Measurements from ENCODE around the gene SLC25A47.

SLC25A47 gene

DNA sequence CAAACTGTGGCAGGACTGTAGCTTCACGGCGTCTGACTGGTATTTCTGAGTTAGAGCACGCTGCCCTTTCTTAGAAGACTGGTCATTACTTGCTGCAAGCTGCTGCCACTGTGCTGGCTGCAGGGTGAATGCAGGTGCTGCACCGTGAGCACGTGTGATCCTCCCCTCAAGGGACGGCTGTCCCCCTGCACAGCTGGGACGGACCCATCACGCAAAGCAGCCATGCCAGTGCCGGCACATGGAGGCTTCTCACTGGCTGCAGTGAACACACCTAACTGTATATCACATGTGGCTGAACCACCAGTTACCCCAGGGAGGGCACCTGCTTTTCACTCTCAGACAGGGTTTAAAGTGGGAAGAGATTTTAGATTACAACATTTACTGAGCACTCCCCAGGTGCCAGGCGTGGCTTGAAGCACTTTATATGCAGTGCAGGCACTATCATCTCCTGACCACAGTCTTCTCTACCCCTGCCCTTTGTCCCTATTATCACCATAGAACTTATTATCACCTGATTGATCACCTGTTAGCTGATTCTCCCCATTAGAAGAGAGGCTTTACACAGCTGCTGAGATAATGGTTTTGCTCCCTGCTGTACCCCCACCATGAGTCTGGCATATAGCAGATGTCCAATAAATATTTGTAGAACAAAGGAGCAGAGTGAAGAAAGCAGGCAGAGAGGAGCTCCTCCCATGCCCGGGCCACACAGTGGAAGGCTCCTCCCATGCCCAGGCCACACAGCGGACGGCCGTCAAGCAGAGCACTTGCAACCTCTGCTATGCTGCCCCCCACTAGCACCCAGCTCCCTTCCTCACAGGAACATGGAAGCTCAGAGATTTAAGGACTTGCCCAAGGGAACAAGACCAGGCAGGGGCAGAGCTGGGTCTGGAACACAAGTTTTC lies 25.9 kb downstream of the SLC25A47 start:
- no peak for DNase-seq

DNA sequence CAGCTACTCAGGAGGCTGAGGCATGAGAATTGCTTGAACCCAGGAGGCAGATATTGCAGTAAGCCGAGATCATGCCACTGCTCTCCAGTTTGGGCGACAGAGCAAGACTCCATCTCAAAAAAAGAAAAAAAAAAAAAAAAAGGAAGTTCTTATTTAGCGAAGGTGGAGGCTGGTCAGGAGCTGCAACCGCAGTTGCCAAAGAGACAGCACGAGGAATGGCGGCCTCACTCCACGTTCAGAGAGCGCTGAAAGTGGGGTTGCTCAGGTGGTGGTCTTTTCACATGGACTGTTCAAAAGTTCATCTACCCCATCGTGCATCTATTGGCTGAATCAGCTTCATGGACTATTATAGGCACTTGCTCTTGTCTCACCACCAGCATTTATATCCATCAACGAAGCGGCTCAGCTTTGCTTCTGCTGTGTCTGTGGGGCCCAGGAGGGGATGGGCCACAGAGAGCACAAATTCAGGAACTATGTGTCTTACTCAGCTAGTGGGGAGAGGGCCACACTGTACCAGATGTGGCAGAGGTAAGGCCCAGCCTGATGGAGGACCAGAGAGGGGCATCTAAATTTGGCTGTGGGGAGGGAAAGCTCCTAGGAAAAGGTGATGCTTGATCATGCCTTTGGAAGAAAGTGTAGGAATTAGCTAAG lies 27.3 kb downstream of the SLC25A47 start:
- DNase-seq: no peak

DNA sequence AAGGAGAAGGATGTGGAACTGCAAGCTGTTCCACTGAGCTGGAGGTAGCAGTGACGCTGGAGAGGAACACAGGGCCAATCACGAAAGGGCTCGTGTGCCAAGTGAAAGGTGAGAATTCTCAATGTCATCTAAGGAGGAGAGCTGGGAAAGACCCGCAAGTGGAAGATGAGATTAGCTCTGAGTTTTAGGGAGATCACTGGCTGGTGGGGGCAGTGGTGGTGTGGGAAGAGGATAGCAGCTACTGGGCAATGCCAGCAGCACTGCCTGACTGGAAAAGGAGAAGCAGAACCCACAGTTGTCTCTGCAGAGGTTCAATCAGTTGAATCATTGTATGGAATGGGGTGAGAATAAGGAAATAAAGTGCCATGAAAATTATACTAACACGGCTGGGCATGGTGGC lies 27.8 kb downstream of the SLC25A47 start:
- DNase-seq: no peak

DNA sequence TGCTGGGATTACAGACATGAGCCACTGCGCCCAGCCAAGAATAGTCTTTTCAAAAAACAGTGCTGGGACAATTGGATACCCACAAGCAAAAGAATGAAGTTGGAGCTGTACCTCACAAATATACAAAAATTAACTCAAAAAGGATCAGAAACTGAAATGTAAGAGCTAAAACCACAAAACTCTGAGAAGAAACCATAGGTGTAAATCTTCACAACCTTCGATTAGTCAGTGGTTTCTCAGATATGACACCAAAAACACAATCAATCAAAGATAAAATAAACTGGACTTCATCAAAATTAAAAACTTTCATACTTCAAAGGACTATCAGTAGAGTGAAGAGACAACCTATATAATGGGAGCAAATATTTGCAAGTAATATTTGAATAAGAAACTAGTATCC lies 35.3 kb downstream of the SLC25A47 start:
- no peak for DNase-seq

DNA sequence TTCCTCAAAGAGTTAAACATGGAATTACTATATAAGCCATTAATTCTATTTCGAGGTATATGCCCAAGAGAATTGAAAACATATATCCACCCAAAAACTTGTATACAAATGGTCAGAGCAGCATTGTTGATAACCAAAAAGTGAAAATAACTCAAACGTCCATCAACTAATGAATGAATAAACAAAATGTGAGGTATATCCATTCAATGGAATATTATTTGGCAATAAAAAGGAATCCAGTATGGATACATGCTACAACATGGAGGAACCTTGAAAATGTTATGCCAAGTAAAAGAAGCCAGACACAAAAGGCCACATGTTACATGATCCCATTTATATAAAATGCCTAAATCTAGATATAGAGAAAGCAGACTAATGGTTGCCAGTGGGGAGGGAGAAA lies 36.0 kb downstream of the SLC25A47 start:
- no peak for DNase-seq

DNA sequence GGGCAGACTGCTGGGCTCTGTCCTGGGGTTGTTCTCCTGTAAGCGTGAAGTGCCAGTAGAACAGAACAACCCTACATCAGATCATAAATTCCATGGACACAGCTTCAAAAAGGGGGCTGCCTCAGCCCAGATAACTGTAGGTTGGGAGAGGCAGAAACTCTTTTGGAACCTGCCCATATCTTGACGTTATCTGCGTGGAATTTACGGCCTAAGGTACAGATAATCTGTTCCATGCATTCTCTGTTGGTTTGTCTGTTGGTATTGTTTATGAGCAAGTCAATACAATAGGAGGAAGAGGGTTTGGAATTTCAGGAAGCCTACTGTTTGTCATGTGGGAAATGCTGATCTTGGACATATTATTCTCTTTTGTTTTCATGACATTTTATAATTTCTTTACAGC lies 36.7 kb downstream of the SLC25A47 start:
- no peak for DNase-seq

DNA sequence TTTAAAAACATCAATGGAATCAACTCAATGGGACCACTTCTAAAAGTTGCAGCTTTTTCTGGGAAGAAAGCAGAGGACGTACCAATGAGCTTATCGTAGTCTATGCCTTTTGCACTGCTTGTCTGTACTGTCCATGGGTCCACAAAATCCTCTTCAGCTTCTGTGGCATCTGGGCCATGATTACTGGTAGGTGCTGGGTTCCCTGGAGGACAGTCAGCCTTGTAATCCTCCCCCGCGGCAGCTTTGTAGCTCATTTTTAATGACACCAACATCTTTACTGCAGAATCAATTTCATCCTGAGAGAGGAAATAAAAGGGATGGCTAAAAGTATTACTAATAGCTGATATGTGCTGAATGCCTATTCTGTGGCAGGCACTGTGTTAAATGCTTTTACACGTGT lies 38.5 kb downstream of the SLC25A47 start:
- no peak for DNase-seq

DNA sequence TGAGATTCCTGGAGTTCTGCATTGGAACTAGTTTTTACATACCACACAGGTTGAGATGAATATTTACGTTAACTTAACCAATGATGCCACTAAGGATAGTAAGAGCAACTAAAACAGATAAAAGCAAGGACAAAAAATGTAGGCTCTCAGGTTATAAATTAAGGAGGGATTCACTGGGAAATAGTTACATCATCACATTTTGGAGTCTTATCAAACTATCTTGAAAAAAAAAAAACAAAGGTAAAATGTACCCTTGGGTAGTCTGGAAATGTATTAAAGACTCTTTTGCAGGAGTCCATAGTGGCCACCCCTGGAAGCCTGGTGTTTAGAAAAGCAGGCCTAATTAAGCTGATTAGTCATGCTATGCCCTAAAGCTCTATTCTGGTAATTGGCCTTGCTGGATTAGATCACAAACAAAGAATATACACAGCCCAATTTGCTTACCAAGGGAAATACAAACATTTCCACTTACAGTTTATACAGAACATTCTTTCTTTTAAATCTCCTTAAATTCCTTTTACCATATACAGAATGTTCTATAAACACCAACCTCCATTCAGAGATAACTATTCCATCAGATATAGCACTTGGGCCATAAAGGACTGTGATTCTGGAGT lies 39.3 kb downstream of the SLC25A47 start:
- DNase-seq: no peak

DNA sequence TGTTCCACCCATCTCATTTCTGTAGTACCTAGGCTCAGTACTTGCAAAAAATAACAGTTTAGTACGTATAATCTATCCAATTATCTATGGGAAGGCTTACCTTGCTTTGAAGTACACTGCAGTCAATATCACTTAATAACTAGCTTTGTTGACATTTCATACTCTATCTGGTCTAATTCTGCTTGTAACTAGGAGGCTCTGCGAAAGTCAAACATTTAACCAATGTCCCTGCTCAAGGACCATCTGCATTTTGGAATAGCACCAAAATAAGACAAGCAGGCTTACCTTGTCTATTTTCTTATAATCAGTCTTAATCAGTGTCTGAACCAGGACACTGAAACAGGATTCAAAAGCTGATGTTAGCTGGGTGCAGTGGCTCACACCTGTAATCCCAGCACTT lies 39.9 kb downstream of the SLC25A47 start:
- no peak for DNase-seq

DNA sequence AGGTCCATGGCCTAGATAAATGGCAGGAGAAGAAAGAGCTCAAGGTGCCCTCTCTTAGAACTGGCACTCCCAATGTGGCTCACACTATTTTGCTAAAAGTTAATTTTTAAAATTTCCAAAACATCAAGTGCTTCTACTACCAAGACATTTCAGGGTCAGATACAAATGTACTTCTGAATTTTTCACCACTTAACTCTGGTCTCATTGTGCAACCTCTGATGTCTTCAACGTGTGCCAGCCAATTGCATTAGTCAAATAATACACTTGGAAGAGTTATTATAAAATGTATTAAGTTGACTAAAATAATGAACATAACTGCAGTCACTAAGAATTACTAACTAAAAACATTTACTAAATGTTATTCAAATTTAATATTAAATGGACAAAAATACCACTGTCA lies 41.3 kb downstream of the SLC25A47 start:
- no peak for DNase-seq

DNA sequence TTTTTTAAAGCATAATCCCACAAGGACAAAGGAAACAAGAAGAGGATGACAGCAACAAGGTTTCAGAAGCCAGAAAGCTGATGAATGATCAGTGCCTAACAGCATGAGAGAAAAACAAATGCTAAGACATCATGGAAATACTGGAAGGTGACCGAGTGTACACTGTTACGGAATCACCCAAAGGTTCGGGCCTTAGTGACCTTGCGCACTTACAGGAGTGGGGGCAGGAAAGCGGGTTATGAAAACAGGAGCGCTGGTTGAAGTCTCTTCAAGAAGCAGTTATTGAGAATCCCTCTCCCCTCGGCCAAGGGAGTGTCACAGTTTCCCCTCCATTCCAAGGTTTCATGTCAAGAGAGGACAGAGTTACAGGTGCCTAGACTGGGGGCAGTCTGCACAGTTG lies 42.6 kb downstream of the SLC25A47 start:
- no peak for DNase-seq

DNA sequence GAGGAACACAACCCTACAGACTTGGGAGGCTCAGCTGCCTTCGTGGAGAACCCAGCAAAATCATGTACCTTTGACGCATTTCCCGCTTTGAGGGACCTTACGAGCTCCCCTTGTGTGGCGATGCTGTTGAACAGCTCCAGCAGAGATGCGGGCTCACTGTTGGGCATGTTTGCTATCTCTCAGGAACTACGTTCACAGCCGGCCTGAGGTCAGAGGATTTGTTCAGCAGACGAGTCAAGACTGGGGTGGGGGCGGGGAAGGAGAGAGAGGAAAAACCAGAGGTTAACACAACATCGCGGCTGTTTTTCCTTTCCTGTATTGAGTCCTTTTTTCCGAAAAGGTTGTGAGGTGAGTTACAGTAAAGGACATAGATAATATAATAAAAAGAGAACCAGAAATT lies 45.9 kb downstream of the SLC25A47 start:
- no peak for DNase-seq

DNA sequence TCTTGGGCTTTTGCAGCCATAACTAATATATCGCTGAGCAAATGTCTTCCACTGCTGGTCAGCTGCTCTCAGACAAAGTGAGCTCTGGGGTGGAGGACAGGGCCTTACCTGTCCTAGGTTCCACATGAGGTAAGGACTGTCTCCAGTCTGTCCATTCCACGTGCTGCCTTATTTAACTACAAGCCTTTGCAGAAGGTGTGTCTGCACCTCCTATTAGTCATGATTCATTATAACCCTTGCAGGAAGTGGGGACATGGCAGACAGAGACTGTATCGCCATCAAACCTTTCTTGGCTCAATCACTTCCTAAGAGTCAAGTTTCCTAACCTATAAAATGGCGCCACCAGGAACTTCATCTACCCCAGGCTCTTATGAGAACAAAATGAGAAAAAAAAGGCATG lies 46.9 kb downstream of the SLC25A47 start:
- no peak for DNase-seq

DNA sequence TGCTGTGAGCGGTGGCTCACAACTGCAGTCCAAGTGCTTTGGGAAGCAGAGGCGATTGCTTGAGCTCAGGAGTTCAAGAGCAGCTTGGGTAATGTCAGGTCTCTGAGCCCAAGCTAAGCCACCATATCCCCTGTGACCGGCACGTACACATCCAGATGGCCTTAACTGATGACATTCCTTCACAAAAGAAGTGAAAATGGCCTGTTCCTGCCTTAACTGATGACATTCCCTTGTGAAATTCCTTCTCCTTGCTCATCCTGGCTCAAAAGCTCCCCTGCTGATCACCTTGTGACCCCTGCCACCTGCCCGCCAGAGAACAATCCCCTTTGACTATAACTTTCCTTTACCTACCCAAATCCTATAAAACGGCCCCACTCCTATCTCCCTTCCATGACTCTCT lies 48.6 kb downstream of the SLC25A47 start:
- DNase-seq: no peak

DNA sequence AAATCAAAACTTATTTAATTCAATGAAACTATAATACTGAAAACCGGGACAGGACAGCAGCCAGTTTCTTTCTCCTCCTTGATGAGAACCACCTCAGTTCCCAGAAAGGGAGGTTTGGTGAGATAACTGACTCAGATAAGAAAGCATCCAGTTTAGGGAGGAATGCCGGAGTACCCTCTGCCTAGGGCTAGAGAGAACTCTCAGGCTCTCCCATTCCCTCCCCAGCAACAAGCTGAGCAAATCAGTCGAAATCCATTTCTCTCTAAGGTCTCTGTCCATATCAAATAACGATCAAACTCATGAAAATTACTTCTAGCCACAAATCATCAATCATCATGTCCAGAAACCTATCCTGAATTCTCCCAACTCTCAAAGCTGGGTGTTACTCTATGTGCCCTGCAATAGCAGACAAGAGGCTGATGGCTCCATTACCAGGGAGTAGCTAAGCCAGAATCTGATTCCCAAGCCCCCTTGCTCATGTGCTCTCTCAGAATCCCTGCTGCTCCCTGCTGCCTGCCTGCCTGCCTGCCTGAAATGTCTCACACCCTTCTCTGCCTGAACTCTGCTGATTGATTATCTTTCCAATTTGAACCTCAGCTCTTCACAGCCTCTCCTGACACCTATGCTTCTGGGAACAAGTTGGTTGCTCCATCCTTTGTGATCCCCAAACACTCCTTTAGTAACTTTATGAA lies 49.4 kb downstream of the SLC25A47 start:
- no peak for DNase-seq

DNA sequence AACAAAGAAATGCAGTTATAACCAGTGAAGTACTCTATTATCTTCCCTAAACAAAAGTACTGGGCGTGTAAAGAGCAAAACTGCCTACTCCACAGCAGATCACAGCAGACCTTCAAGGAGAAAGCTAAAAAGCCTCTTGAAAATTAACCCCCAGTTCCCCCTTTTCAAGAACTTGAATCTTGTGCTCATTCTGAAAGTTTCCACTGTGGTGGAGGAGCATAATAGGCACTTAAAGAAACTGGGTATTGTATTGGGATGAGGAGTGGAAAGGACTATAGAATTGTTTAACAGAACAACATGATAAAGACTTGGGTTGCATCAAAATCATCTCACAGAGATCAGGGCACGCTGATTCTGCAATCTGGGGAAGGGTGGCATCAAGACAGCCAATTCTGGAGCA lies 51.1 kb downstream of the SLC25A47 start:
- no peak for DNase-seq

DNA sequence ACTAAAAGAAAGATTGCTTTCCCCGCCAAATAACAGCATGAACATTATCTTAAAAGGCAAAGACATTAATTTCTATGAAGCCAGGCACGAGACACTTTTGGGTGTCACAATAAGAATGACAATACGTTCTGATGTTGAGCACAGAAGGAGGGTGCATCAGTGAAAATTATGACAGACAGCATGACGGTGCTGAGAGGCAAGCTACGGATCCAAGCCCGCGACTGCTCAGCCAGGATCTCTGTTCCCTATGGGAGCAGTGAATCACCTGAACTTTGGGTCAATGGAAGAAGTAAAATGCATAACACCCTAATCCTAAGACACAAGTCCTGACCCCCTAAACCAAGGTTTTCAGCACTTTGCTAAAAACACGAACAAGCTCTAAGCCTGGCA lies 51.7 kb downstream of the SLC25A47 start:
- no peak for DNase-seq

DNA sequence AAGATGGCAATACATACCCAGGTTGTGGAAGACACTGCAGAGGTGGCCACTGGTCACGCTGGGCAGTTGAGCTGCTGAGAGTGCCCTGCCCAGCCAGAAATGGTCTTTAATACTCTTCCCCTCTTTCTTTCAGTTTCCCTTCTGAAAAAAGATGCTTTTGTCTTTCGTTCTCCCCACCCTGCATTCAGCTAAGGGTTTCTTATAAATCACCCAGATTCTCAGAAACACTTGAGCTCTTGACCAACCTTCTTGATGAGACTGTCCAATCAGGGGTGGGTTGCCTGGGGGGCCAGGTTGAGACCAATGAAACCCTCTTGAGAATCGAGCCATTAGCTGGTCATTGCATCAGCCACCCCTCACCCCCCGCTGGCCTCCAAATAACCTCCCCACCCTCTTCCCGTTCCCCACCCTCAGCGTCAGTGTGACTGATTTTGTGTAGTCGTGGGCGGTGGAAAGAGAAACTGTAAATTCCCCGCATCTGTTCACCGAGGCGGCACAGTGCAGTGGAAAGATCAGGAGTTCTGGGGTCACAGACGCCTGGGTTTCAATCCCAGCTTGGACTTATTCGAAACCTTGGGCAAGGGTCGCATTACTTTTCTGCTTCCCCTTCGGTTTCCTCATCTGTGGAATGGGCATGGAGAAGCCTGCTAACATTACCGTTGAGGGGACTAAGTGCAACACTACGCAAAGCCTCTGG lies 52.3 kb downstream of the SLC25A47 start:
- DNase-seq: peak in 1 of 2 experiments; percentile 14

DNA sequence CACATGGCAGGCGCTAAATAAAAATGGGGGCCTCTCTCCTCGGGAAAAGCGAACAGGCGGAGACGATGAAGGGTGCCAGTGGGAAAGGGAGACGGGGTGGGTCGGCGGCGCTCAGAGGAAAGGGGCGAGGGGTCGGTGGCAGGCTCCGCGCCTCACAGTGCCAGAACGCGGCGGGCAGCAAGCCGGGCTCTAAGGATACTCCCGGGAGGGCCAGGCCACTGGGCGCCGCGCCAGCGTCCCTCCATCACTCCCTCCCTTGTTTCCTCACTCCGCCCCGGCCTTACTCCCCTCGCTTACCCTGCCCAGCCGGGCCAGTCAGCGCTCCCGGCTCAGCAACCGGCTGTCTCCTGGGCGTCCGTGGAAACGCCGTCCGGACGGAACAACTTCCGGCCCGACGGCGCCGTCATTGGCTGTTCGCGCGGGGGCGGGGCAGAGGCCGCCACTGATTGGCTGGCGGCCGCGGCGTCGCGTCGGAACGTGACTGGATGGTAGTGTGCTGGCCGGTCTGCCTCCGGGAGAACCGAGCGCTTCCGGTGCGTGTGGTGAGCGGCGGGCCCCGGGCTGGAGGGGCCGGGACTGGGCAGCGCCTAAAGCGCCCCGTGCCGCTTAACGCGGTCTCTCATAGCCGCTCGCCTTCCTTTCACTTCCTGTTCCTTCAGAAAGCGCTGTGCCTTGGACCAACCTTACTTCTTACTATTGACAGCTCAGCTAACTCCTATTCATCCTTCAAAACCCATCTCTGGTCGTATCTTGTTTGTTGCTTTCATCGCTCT lies 53.0 kb downstream of the SLC25A47 start, which contains the start of gene WDR25:
Gene WDR25, plus strand, starts transcription at position 523 of the 773 bp plus-strand sequence.
- DNase-seq: peak; percentile 83 to 92

DNA sequence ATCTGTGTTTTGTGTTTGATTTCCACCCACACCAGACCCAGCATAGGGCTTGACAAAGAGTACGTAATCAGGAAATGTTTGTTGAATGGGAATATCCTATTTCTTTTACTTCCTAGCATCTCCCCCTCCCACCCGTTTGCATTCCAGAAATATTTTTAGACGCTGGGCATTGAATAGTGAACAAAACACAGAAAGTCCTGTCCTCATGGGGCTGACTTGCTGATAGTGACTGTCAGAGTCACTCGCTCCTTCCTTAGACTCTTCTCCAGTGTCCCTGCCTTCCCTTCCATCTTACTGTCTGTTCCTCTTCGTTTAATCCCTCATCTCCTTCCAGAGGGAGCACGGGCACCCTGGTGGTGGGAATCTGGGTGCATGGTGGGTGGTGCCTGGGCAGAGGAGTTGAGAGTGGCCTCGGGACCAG lies 53.6 kb downstream of the SLC25A47 start:
- DNase-seq: peak in 1 of 2 experiments; percentile 5
